H1 (cell line): ENCODE data around the gene FNDC10. TPM values are rescaled to one million over a fixed set of nuclear protein-coding genes. Genes with fewer than 3 reads are reported as not detected.

Experiments used
- CTCF ChIA-PET: fragments of 300-600 bp; sonication (Branson Sonifier 250); formaldehyde crosslinking; loops from one replicate; lab custom pipeline; 2021; ENCODE audit not compliant: partially characterized antibody; lab: Charles Lee
- POLR2A ChIA-PET: fragments of 300-600 bp; sonication (Branson Sonifier 250); formaldehyde crosslinking; loops from one replicate; lab custom pipeline; 2021; ENCODE audit warnings: inconsistent platforms; ENCODE audit not compliant: partially characterized antibody; lab: Charles Lee
- DNase-seq, 2 experiments: peaks; one replicate each; pipeline versions ENCODE4 v3.0.0 to v3.0.0-alpha.2; 2010 to 2022; ENCODE audit warnings: low spot score in 2 of 2, low read depth in 1 of 2, mixed read lengths in 1 of 2
- FAIRE-seq: peaks from 2 replicates; lab custom pipeline; 2011; peaks lifted over from hg19 to GRCh38; lab: Jason Lieb, UNC
- H2AFZ ChIP-seq: 2 replicates; pipeline ENCODE4 v1.8.1; 2012; ENCODE audit warnings: low read length, inconsistent platforms
- H2AK5ac ChIP-seq: 2 replicates; pipeline ENCODE4 v1.6.1; 2013; ENCODE audit warnings: low read depth, low read length
- H2BK120ac ChIP-seq: replicated peaks from 2 replicates; pipeline ENCODE3; 2013; ENCODE audit warnings: low read depth, low read length, inconsistent platforms
- H2BK12ac ChIP-seq: 2 replicates; pipeline ENCODE4 v1.6.1; 2013; ENCODE audit warnings: low read depth, low read length
- H2BK15ac ChIP-seq: 2 replicates; pipeline ENCODE4 v1.6.1; 2013; ENCODE audit warnings: low read length
- H2BK20ac ChIP-seq: 2 replicates; pipeline ENCODE4 v1.6.1; 2013; ENCODE audit warnings: low read length
- H2BK5ac ChIP-seq: 2 replicates; pipeline ENCODE4 v1.6.1; 2013; ENCODE audit warnings: low read depth, low read length
- H3K14ac ChIP-seq: 2 replicates; pipeline ENCODE4 v1.6.1; 2013; ENCODE audit warnings: inconsistent platforms; ENCODE audit not compliant: insufficient read length
- H3K18ac ChIP-seq: 2 replicates; pipeline ENCODE4 v1.6.1; 2013; ENCODE audit warnings: low read length; ENCODE audit errors: extremely low read depth
- H3K23ac ChIP-seq: 2 replicates; pipeline ENCODE4 v1.6.1; 2013; ENCODE audit warnings: inconsistent platforms; ENCODE audit not compliant: insufficient read length
- H3K23me2 ChIP-seq: 2 replicates; pipeline ENCODE4 v1.6.1; 2013; ENCODE audit warnings: low read depth, low read length
- H3K27ac ChIP-seq: 2 replicates; pipeline ENCODE4 v1.6.1; 2011; ENCODE audit warnings: low read depth, low read length, inconsistent platforms
- H3K27me3 ChIP-seq, 4 experiments: replicated peaks in 1 of 4; 1 replicate in 1 of 4; 2 replicates in 3 of 4; pipeline versions ENCODE4 v1.6.1 to v1.8.1; 2011 to 2013; ENCODE audit warnings: low read length in 3 of 4, mild to moderate bottlenecking in 3 of 4, inconsistent platforms in 2 of 4, mixed read lengths in 2 of 4, moderate library complexity in 1 of 4; ENCODE audit not compliant: control insufficient read depth in 3 of 4, insufficient read depth in 3 of 4; ENCODE audit errors: extremely low read depth in 1 of 4
- H3K36me3 ChIP-seq, 4 experiments: 2 replicates each; pipeline versions ENCODE4 v1.6.1 to v1.8.1; 2011 to 2013; ENCODE audit warnings: mild to moderate bottlenecking in 4 of 4, low read length in 3 of 4, moderate library complexity in 2 of 4, control low read depth in 1 of 4, inconsistent platforms in 1 of 4; ENCODE audit not compliant: insufficient read depth in 4 of 4, control insufficient read depth in 2 of 4
- H3K4ac ChIP-seq: replicated peaks from 2 replicates; pipeline ENCODE3; 2013; ENCODE audit warnings: low read length, low read depth, mixed read lengths, inconsistent platforms; ENCODE audit not compliant: insufficient read length
- H3K4me1 ChIP-seq, 4 experiments: replicated peaks in 1 of 4; 1 replicate in 1 of 4; 2 replicates in 3 of 4; pipeline versions ENCODE4 v1.6.1 to v1.8.1; 2011 to 2013; ENCODE audit warnings: low read length in 3 of 4, inconsistent platforms in 2 of 4, mixed read lengths in 1 of 4; ENCODE audit not compliant: insufficient read depth in 4 of 4, control insufficient read depth in 3 of 4
- H3K4me2 ChIP-seq, 2 experiments: 2 replicates each; pipeline versions ENCODE4 v1.6.1 to v1.8.1; 2011 to 2013; ENCODE audit warnings: low read depth in 2 of 2, low read length in 2 of 2, control low read depth in 1 of 2, inconsistent platforms in 1 of 2, mild to moderate bottlenecking in 1 of 2; ENCODE audit not compliant: insufficient read depth in 1 of 2
- H3K4me3 ChIP-seq, 4 experiments: fragments of 200-600, 300-600 bp in 1 of 4; sonication (generic), shearing (Covaris generic), sonication (Bioruptor Twin) in 1 of 4; 2 replicates each; pipeline versions ENCODE4 v1.5.1 to v1.8.1; 2011 to 2016; ENCODE audit warnings: low read length in 4 of 4, low read depth in 3 of 4, control low read depth in 2 of 4, inconsistent platforms in 2 of 4, mild to moderate bottlenecking in 2 of 4, mixed read lengths in 1 of 4, moderate library complexity in 1 of 4; ENCODE audit not compliant: insufficient read depth in 2 of 4; ENCODE audit errors: extremely low read depth in 1 of 4
- H3K56ac ChIP-seq: replicated peaks from 2 replicates; pipeline ENCODE3; 2013; ENCODE audit warnings: low read depth, mild to moderate bottlenecking, mixed read lengths, low read length, inconsistent platforms; ENCODE audit not compliant: insufficient read length
- H3K79me1 ChIP-seq: 2 replicates; pipeline ENCODE4 v1.6.1; 2013; ENCODE audit warnings: low read depth, low read length, control low read depth
- H3K79me2 ChIP-seq, 2 experiments: 2 replicates each; pipeline versions ENCODE4 v1.6.1 to v1.8.1; 2012 to 2013; ENCODE audit warnings: low read length in 2 of 2, mild to moderate bottlenecking in 2 of 2, inconsistent platforms in 1 of 2; ENCODE audit not compliant: insufficient read depth in 2 of 2, control insufficient read depth in 1 of 2
- H3K9ac ChIP-seq, 4 experiments: replicated peaks in 1 of 4; 1 replicate in 1 of 4; 2 replicates in 3 of 4; pipeline versions ENCODE4 v1.6.1 to v1.8.1; 2011 to 2013; ENCODE audit warnings: low read depth in 3 of 4, low read length in 3 of 4, control low read depth in 2 of 4, mild to moderate bottlenecking in 2 of 4, moderate library complexity in 2 of 4, inconsistent platforms in 1 of 4; ENCODE audit errors: extremely low read depth in 1 of 4
- H3K9me3 ChIP-seq, 2 experiments: 2 replicates each; pipeline versions ENCODE4 v1.6.1 to v1.8.1; 2012 to 2013; ENCODE audit warnings: mild to moderate bottlenecking in 2 of 2, moderate library complexity in 2 of 2, control low read depth in 1 of 2, inconsistent platforms in 1 of 2, low read depth in 1 of 2, low read length in 1 of 2, mixed read lengths in 1 of 2; ENCODE audit not compliant: insufficient read depth in 2 of 2
- H4K20me1 ChIP-seq, 2 experiments: replicated peaks in 1 of 2; 2 replicates each; pipeline versions ENCODE3 to v1.8.1; 2011 to 2013; ENCODE audit warnings: inconsistent platforms in 2 of 2, low read length in 2 of 2, mild to moderate bottlenecking in 1 of 2; ENCODE audit not compliant: insufficient read depth in 2 of 2, control insufficient read depth in 1 of 2
- H4K5ac ChIP-seq: 2 replicates; pipeline ENCODE4 v1.6.1; 2013; ENCODE audit warnings: low read length, low read depth, mixed read lengths, inconsistent platforms; ENCODE audit not compliant: insufficient read length
- H4K8ac ChIP-seq: 2 replicates; pipeline ENCODE4 v1.8.0; 2013; ENCODE audit warnings: mild to moderate bottlenecking, moderate library complexity, low read length, inconsistent platforms; ENCODE audit not compliant: insufficient read depth; ENCODE audit errors: extremely low read depth
- H4K91ac ChIP-seq: replicated peaks from 2 replicates; pipeline ENCODE3; 2013; ENCODE audit warnings: low read length, mixed read lengths, inconsistent platforms; ENCODE audit not compliant: insufficient read length
- SUZ12 ChIP-seq: fragments of 200-600 bp; sonication (generic); IDR thresholded peaks from 2 replicates; pipeline ENCODE4 v1.6.1; 2012; ENCODE audit warnings: mild to moderate bottlenecking, inconsistent platforms, low read length, moderate library complexity, mixed read lengths
- WGBS, 2 experiments: shearing (Covaris generic) in 1 of 2; methylation state at CpG; one replicate each; pipeline versions ENCODE4 v1.1.6 to v1.1.7; 2013 to 2015; ENCODE audit warnings: low lambda C conversion rate in 2 of 2, mixed read lengths in 2 of 2, inconsistent platforms in 1 of 2, low coverage in 1 of 2, missing lambda C conversion rate in 1 of 2; ENCODE audit not compliant: insufficient replicate concordance in 2 of 2, insufficient coverage in 1 of 2, insufficient read length in 1 of 2; ENCODE audit errors: extremely low coverage in 1 of 2, missing lambda C conversion rate in 1 of 2; 5-methylcytosine and 5-hydroxymethylcytosine counted together
- polyA plus RNA-seq, 7 experiments: library from polyadenylated mRNA; depleted of rRNA in 3 of 7; stranded (reverse) in 5 of 7; unstranded in 2 of 7; fragments of >200 nt in 5 of 7; fragments of 200-250 nt in 2 of 7; gene quantifications; 1 replicate in 5 of 7; 2 replicates in 1 of 7; 4 replicates in 1 of 7; pipeline versions ENCODE4 v1.2.1 to v1.2.3, GENCODE V29; 2011 to 2013; ENCODE audit warnings: missing spikeins in 2 of 7, mixed read lengths in 2 of 7
- total RNA-seq: library from RNA; stranded (reverse); fragmentation: NEBNext Ultra II Directional; extraction: Animal tissue kit (Norgen Biotek cat#: 25700); gene quantifications from 2 replicates; pipeline ENCODE4 v1.2.1, GENCODE V29; 2021

The FNDC10 gene
- total and polyA plus RNA-seq, 2 of the 8 experiments (the other 6 are each of a cell fraction or from before 2014, with no cell fraction given) = 19.0 to 21.8 TPM

DNA sequence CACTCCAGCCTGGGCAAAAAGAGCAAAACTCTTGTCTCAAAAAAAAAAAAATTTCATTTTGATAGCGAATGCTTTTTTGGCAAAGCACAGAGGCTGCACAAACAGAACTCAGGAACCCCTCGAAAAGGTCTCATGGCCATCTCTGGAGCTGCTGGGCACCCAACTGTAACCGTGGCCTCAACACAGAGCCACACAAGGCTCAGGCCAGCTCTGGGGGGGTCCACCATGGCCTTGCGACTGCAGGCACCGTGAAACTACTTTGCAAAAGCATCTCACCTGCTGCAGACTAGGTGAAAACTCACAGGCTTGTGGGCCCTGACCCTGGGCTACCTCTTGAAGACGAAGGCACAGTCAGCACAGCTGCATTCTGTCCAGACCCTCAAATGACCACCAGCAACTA lies 43.4 kb downstream of the FNDC10 start:
- CTCF ChIA-PET = interaction anchor here (0.6 to 2.1 kb wide), 7 partner anchors 9 to 1632 kb away, joined by 3 to 15 read pairs (median 4); no protein-coding TSS in a partner anchor
- H3K79me2 ChIP-seq = peaks cover 0 to 13% of the 10 kb centered on the region in 2 experiments; a peak in 1 of 4 replicates

More for the DNA sequence above, 43.4 kb downstream of the FNDC10 start:
- Histone ChIP-seq H3K27me3 (no peaks in the 10 kb centered on the region), H2AFZ (no peak overlapping the region), H4K8ac (no peak overlapping the region), H3K4ac (no peak overlapping the region), H2BK20ac (no peak overlapping the region), H4K91ac (no peak overlapping the region), H3K36me3 (peaks cover 0 to 9% (median 2%) of the 10 kb centered on the region in 4 experiments; a peak in 4 of 8 replicates), H3K27ac (no peak overlapping the region), H4K5ac (no peak overlapping the region), H3K4me2 (no peak overlapping the region), H2BK120ac (no peak overlapping the region), H4K20me1 (peaks cover 6 to 22% of the 10 kb centered on the region in 2 experiments), H3K9me3 (no peaks in the 10 kb centered on the region), H3K79me1 (peaks cover 6% of the 10 kb centered on the region), H3K23ac (no peak overlapping the region), H3K23me2 (no peaks in the 10 kb centered on the region), H3K18ac (no peak overlapping the region), H3K56ac (no peak overlapping the region), H3K9ac (no peak overlapping the region), H3K4me1 (no peaks in the 10 kb centered on the region; a peak in 2 of 7 replicates), H2BK5ac (no peak overlapping the region), H2BK15ac (no peak overlapping the region), H2BK12ac (no peak overlapping the region), H3K4me3 (no peak overlapping the region), H3K14ac (no peak overlapping the region), H2AK5ac (no peak overlapping the region)
- TF ChIP-seq SUZ12 = no peak
- WGBS, 2 experiments = 96% methylated on average over 6 of the region's 6 CpGs; no CpG with 5 or more reads in 1 of the 2 experiments
- no peak for DNase-seq
- no peak for FAIRE-seq
- POLR2A ChIA-PET = interaction anchor here (0.6 to 23.0 kb wide), 5 partner anchors 4 to 614 kb away, joined by 3 to 367 read pairs (median 3); partner anchors contain the start of gene MIB2
